H9 (cell line): ENCODE measurements around the gene C10orf88. TPM values are rescaled to one million over a fixed set of nuclear protein-coding genes. Genes with fewer than 3 reads are reported as not detected.

Experiments
- DNase-seq: peaks from one replicate; pipeline ENCODE4 v3.0.0-alpha.2; 2017
- H2AFZ ChIP-seq: one replicate; pipeline ENCODE4 v1.6.1; 2013; ENCODE audit warnings: mild to moderate bottlenecking, low read length, control low read depth, moderate library complexity
- H2AK5ac ChIP-seq: 2 replicates; pipeline ENCODE4 v1.6.1; 2013; ENCODE audit warnings: low read length, control low read depth, mixed read lengths; ENCODE audit not compliant: insufficient read length
- H2BK120ac ChIP-seq: one replicate; pipeline ENCODE4 v1.6.1; 2013; ENCODE audit warnings: low read depth, mild to moderate bottlenecking, low read length, control low read depth, inconsistent platforms; ENCODE audit not compliant: poor library complexity, severe bottlenecking
- H2BK12ac ChIP-seq: 2 replicates; pipeline ENCODE4 v1.6.1; 2013; ENCODE audit warnings: low read length, control low read depth, mixed read lengths, low read depth; ENCODE audit not compliant: insufficient read length
- H2BK15ac ChIP-seq: 2 replicates; pipeline ENCODE4 v1.6.1; 2013; ENCODE audit warnings: low read depth, low read length, control low read depth
- H2BK20ac ChIP-seq: one replicate; pipeline ENCODE4 v1.6.1; 2013; ENCODE audit warnings: low read depth, mild to moderate bottlenecking, low read length, control low read depth, inconsistent platforms; ENCODE audit not compliant: poor library complexity, severe bottlenecking
- H2BK5ac ChIP-seq: 2 replicates; pipeline ENCODE4 v1.6.1; 2013; ENCODE audit warnings: low read length, control low read depth, mixed read lengths; ENCODE audit not compliant: insufficient read length
- H3K14ac ChIP-seq: 2 replicates; pipeline ENCODE4 v1.6.1; 2013; ENCODE audit warnings: low read length, control low read depth; ENCODE audit not compliant: insufficient read depth
- H3K18ac ChIP-seq: 2 replicates; pipeline ENCODE4 v1.6.1; 2013; ENCODE audit warnings: low read depth, mild to moderate bottlenecking, mixed read lengths, low read length, control low read depth; ENCODE audit not compliant: insufficient read length
- H3K23ac ChIP-seq: 2 replicates; pipeline ENCODE4 v1.6.1; 2013; ENCODE audit warnings: low read length, control low read depth, mixed read lengths, low read depth; ENCODE audit not compliant: insufficient read length
- H3K23me2 ChIP-seq: 2 replicates; pipeline ENCODE4 v1.6.1; 2013; ENCODE audit warnings: low read depth, mild to moderate bottlenecking, mixed read lengths, low read length, control low read depth; ENCODE audit not compliant: insufficient read length, poor library complexity, severe bottlenecking
- H3K27ac ChIP-seq: 2 replicates; pipeline ENCODE4 v1.5.1; 2013; ENCODE audit warnings: low read length, control low read depth, mixed read lengths, low read depth; ENCODE audit not compliant: insufficient read length
- H3K27me3 ChIP-seq: 2 replicates; pipeline ENCODE4 v1.6.1; 2013; ENCODE audit warnings: low read length, control low read depth, inconsistent platforms; ENCODE audit not compliant: insufficient read depth
- H3K4ac ChIP-seq: 2 replicates; pipeline ENCODE4 v1.6.1; 2013; ENCODE audit warnings: low read depth, mild to moderate bottlenecking, control low read depth, inconsistent platforms, low read length, moderate library complexity
- H3K4me1 ChIP-seq: 2 replicates; pipeline ENCODE4 v1.6.1; 2013; ENCODE audit warnings: low read length, control low read depth, inconsistent platforms; ENCODE audit not compliant: insufficient read depth
- H3K4me2 ChIP-seq: 2 replicates; pipeline ENCODE4 v1.6.1; 2013; ENCODE audit warnings: low read length, control low read depth, mixed read lengths; ENCODE audit not compliant: insufficient read length, insufficient read depth
- H3K56ac ChIP-seq: 2 replicates; pipeline ENCODE4 v1.6.1; 2013; ENCODE audit warnings: low read depth, mild to moderate bottlenecking, mixed read lengths, low read length, control low read depth; ENCODE audit not compliant: insufficient read length
- H3K79me1 ChIP-seq: 2 replicates; pipeline ENCODE4 v1.6.1; 2013; ENCODE audit warnings: low read depth, mild to moderate bottlenecking, moderate library complexity, low read length, control low read depth, inconsistent platforms; ENCODE audit not compliant: insufficient read depth, poor library complexity, severe bottlenecking
- H3K79me2 ChIP-seq: 2 replicates; pipeline ENCODE4 v1.6.1; 2013; ENCODE audit warnings: low read length, control low read depth, inconsistent platforms; ENCODE audit not compliant: insufficient read depth
- H3K9ac ChIP-seq: 2 replicates; pipeline ENCODE4 v1.6.1; 2013; ENCODE audit warnings: low read length, control low read depth, mixed read lengths; ENCODE audit not compliant: insufficient read length; ENCODE audit errors: extremely low read depth
- H3K9me3 ChIP-seq: one replicate; pipeline ENCODE4 v1.6.1; 2013; ENCODE audit warnings: low read depth, low read length, inconsistent platforms; ENCODE audit not compliant: control insufficient read depth
- H3T11ph ChIP-seq: one replicate; pipeline ENCODE4 v1.6.1; 2013; ENCODE audit warnings: mild to moderate bottlenecking, low read length, control low read depth, inconsistent platforms
- H4K20me1 ChIP-seq: one replicate; pipeline ENCODE4 v1.6.1; 2013; ENCODE audit not compliant: control insufficient read depth, insufficient read length, insufficient read depth
- H4K5ac ChIP-seq: 2 replicates; pipeline ENCODE4 v1.6.1; 2013; ENCODE audit warnings: low read depth, mild to moderate bottlenecking, mixed read lengths, low read length, control low read depth; ENCODE audit not compliant: insufficient read length
- H4K8ac ChIP-seq: replicated peaks from 2 replicates; pipeline ENCODE4 v1.6.1; 2013; ENCODE audit warnings: low read length, control low read depth, mixed read lengths, low read depth; ENCODE audit not compliant: insufficient read length
- H4K91ac ChIP-seq: 2 replicates; pipeline ENCODE4 v1.6.1; 2013; ENCODE audit warnings: low read depth, mild to moderate bottlenecking, moderate library complexity, mixed read lengths, low read length, control low read depth; ENCODE audit not compliant: insufficient read length
- H3K27ac Mint-ChIP-seq, 3 experiments: 2 replicates in 2 of 3; 3 replicates in 1 of 3; pipeline ENCODE4 v1.8.0; 2020 to 2021; ENCODE audit warnings: mixed read lengths in 3 of 3, mild to moderate bottlenecking in 1 of 3, moderate library complexity in 1 of 3
- H3K27me3 Mint-ChIP-seq: 2 replicates; pipeline ENCODE4 v1.8.0; 2021; ENCODE audit warnings: low read depth, mild to moderate bottlenecking, moderate library complexity, mixed read lengths
- H3K36me3 Mint-ChIP-seq, 3 experiments: 2 replicates in 2 of 3; 3 replicates in 1 of 3; pipeline ENCODE4 v1.8.0; 2020 to 2021; ENCODE audit warnings: low read depth in 3 of 3, mixed read lengths in 3 of 3; ENCODE audit not compliant: insufficient read depth in 1 of 3
- H3K4me1 Mint-ChIP-seq, 2 experiments: 2 replicates each; pipeline ENCODE4 v1.8.0; 2020; ENCODE audit warnings: mixed read lengths in 2 of 2
- H3K4me3 Mint-ChIP-seq, 2 experiments: 2 replicates in 1 of 2; 3 replicates in 1 of 2; pipeline ENCODE4 v1.8.0; 2020 to 2021; ENCODE audit warnings: mild to moderate bottlenecking in 2 of 2, mixed read lengths in 2 of 2, moderate library complexity in 1 of 2
- H3K9me3 Mint-ChIP-seq, 2 experiments: 2 replicates in 1 of 2; 3 replicates in 1 of 2; pipeline ENCODE4 v1.8.0; 2020; ENCODE audit warnings: mild to moderate bottlenecking in 2 of 2, mixed read lengths in 2 of 2, moderate library complexity in 1 of 2
- CTCF ChIP-seq: fragments of 200-600 bp; sonication (generic); conservative IDR thresholded peaks from 3 replicates; pipeline ENCODE4 v1.8.0; 2021; ENCODE audit warnings: antibody characterized with exemption, mild to moderate bottlenecking
- WGBS: extraction: QIAGEN DNeasy Blood & Tissue Kit; methylation state at CpG from one replicate; pipeline ENCODE4 v1.1.7; 2013; ENCODE audit warnings: missing lambda C conversion rate, low lambda C conversion rate, mixed read lengths; ENCODE audit not compliant: insufficient read length; ENCODE audit errors: extremely low coverage; 5-methylcytosine and 5-hydroxymethylcytosine counted together
- total RNA-seq: library from RNA; stranded (reverse); gene quantifications from 2 replicates; pipeline ENCODE4 v1.2.1, GENCODE V29; 2021

The C10orf88 gene
- total RNA-seq, 1 experiment from 2014 or later: 11.7 TPM

- Histone ChIP-seq H3T11ph (no peak overlapping the region), H3K9ac (no peak overlapping the region), H3K9me3 (no peaks in the 10 kb centered on the region), H3K4me2 (no peak overlapping the region), H4K91ac (no peak overlapping the region), H4K20me1 (no peaks in the 10 kb centered on the region), H3K23me2 (no peaks in the 10 kb centered on the region), H3K4ac (no peak overlapping the region), H2AK5ac (no peak overlapping the region), H2BK15ac (no peak overlapping the region), H3K79me1 (no peaks in the 10 kb centered on the region), H3K27me3 (no peaks in the 10 kb centered on the region), H2BK12ac (no peak overlapping the region), H3K14ac (no peak overlapping the region), H2AFZ (no peak overlapping the region), H3K27ac (no peak overlapping the region), H4K8ac (no peak overlapping the region), H3K23ac (no peak overlapping the region), H3K56ac (no peak overlapping the region), H3K79me2 (no peaks in the 10 kb centered on the region), H3K18ac (no peak overlapping the region), H2BK5ac (no peak overlapping the region), H3K4me1 (no peaks in the 10 kb centered on the region), H4K5ac (no peak overlapping the region), H2BK20ac (no peak overlapping the region), H2BK120ac (no peak overlapping the region)
- Mint-ChIP-seq H3K4me1 (no peaks in the 10 kb centered on the region), H3K27me3 (no peaks in the 10 kb centered on the region), H3K36me3 (peaks cover 19 to 30% (median 25%) of the 10 kb centered on the region in 3 experiments), H3K4me3 (no peak overlapping the region), H3K27ac (no peak overlapping the region), H3K9me3 (peaks cover 0 to 4% of the 10 kb centered on the region in 2 experiments; a peak in 2 of 5 replicates)
- DNase-seq: no peak
- no peak for TF ChIP-seq CTCF
- WGBS: no CpG with 5 or more reads among the region's 1 CpG
These were observed 14.0 kb downstream of the C10orf88 start for GRCh38 chr10:122939856-122940543.
